ENCODE measurements around the gene ANTKMT. TPM values are rescaled to one million over a fixed set of nuclear protein-coding genes. Genes with fewer than 3 reads are reported as not detected.

The ANTKMT gene
- total and polyA plus RNA-seq, 2 donors (not counting 3 experiments of a cell fraction or from before 2014, with no cell fraction given) = 26.1 to 27.9 TPM

DNA sequence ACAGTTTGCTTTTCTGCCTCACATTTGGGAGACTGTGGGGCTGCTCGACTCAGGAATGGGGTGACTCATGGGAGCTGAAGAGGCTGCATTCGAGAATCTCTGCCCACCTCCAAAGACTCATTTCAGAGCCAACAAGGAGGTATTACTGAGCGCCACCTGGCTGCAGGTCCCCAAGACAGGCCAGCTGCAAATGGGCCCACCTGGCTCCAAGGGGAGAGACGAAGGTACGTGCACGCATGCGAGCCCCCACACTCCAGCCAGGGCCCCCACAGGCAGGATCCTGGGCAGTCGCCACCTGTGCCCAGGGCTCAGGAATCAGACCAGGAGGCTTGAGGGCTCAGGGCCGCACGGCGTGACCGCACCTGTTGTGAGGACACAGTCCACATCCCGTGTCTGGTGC, 12.0 kb downstream of the ANTKMT start:
- H3K4me3 ChIP-seq (replicated peaks in 1 of 3; ENCODE audit: insufficient read depth in 1 of 3, low read depth in 1 of 3, low read length in 3 of 3) = no peak overlapping the region
- intact Hi-C loops (cut with micrococcal nuclease) (no loop called here), dilution Hi-C loops (cut with MboI; ENCODE audit: extremely low pct_ligation_motif_present, low sequenced_read_pairs) (no loop called here)
- TF ChIP-seq EZH2 (IDR thresholded peaks at IDR 0.05; ENCODE audit: borderline replicate concordance, low read depth, low read length, severe bottlenecking) (no peak), MYC (IDR thresholded peaks at IDR 0.05; ENCODE audit: low read depth, low read length) (no peak), GATA2 (IDR thresholded peaks at IDR 0.05; ENCODE audit: insufficient read depth, insufficient read length, low read depth, low read length) (no peak), JUN (IDR thresholded peaks at IDR 0.05; ENCODE audit: borderline replicate concordance, insufficient read depth, insufficient read length, low read depth) (no peak), FOS (IDR thresholded peaks at IDR 0.05; ENCODE audit: borderline replicate concordance, insufficient read depth, low read length) (no peak), POLR2AphosphoS5 (IDR thresholded peaks at IDR 0.05; ENCODE audit: insufficient read depth, low read depth, low read length) (no peak), POLR2A (IDR thresholded peaks at IDR 0.05; ENCODE audit: low read depth, low read length) (no peak)
- TF ChIP-seq, protein P1, sequence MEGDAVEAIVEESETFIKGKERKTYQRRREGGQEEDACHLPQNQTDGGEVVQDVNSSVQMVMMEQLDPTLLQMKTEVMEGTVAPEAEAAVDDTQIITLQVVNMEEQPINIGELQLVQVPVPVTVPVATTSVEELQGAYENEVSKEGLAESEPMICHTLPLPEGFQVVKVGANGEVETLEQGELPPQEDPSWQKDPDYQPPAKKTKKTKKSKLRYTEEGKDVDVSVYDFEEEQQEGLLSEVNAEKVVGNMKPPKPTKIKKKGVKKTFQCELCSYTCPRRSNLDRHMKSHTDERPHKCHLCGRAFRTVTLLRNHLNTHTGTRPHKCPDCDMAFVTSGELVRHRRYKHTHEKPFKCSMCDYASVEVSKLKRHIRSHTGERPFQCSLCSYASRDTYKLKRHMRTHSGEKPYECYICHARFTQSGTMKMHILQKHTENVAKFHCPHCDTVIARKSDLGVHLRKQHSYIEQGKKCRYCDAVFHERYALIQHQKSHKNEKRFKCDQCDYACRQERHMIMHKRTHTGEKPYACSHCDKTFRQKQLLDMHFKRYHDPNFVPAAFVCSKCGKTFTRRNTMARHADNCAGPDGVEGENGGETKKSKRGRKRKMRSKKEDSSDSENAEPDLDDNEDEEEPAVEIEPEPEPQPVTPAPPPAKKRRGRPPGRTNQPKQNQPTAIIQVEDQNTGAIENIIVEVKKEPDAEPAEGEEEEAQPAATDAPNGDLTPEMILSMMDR (IDR thresholded peaks at IDR 0.05; ENCODE audit: extremely low read depth in 1 of 2, insufficient read depth in 1 of 2, low read depth in 1 of 2, low read length in 2 of 2) = no peak
- TF ChIP-seq, protein P2, sequence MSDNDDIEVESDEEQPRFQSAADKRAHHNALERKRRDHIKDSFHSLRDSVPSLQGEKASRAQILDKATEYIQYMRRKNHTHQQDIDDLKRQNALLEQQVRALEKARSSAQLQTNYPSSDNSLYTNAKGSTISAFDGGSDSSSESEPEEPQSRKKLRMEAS (IDR thresholded peaks at IDR 0.05; ENCODE audit: insufficient read depth, insufficient read length) = no peak
- H3K27me3 ChIP-seq (ENCODE audit: control insufficient read depth in 2 of 2, insufficient read depth in 2 of 2, low read length in 2 of 2) = no peaks in the 10 kb centered on the region
- H4K20me1 ChIP-seq (replicated peaks; ENCODE audit: control insufficient read depth, extremely low read depth, insufficient read depth, low read length) = no peaks in the 10 kb centered on the region
- no TSS peak for BruUV-seq (replicated peaks)
- POLR2A ChIA-PET = no interaction called here
- CTCF ChIA-PET = interaction anchor here (1.0 kb wide), 1 partner anchor 29 kb away, joined by 3 read pairs; no protein-coding TSS in a partner anchor
- H3K4me1 ChIP-seq (ENCODE audit: control insufficient read depth, extremely low read depth, insufficient read depth, low read length) = peaks cover 4% of the 10 kb centered on the region
- H2AFZ ChIP-seq (ENCODE audit: low read depth, low read length) = no peak overlapping the region
- no peak for DNase-seq (ENCODE audit: low read depth, low spot score)
- no peaks in the 10 kb centered on the region for H3K79me2 ChIP-seq (ENCODE audit: control insufficient read depth, insufficient read depth, low read length)
- no peak overlapping the region for H3K27ac ChIP-seq (ENCODE audit: insufficient read depth, low read depth, low read length)
- no peaks in the 10 kb centered on the region for H3K9me3 ChIP-seq (replicated peaks; ENCODE audit: control insufficient read depth, insufficient read depth, low read length)
- H3K36me3 ChIP-seq (ENCODE audit: control insufficient read depth in 2 of 2, extremely low read depth in 1 of 2, insufficient read depth in 2 of 2, low read length in 2 of 2) = peaks cover 7 to 40% of the 10 kb centered on the region in 2 experiments
- H3K9me1 ChIP-seq (replicated peaks; ENCODE audit: control insufficient read depth, extremely low read depth, insufficient read depth, low read length) = no peaks in the 10 kb centered on the region
- H3K4me2 ChIP-seq (ENCODE audit: insufficient read depth, low read length) = no peak overlapping the region
- H3K9ac ChIP-seq (replicated peaks; ENCODE audit: extremely low read depth, insufficient read depth, low read length) = no peak overlapping the region
- no peak for FAIRE-seq

Measured in endothelial cell of umbilical vein (primary cell).